Osteoblast (primary cell): ENCODE results near the gene FAM168B. TPM values are rescaled to one million over a fixed set of nuclear protein-coding genes. Genes with fewer than 3 reads are reported as not detected.
A peak's percentile ranks its signal among the peaks of the same experiment; 100 is the strongest.

ENCODE experiments used
- DNase-seq: peaks from one replicate; pipeline ENCODE4 v3.0.0; 2011; ENCODE audit warnings: low spot score, mixed read lengths; ENCODE audit not compliant: insufficient read length; ENCODE audit errors: missing footprints
- H2AFZ ChIP-seq: 2 replicates; pipeline ENCODE4 v1.6.0; 2011; ENCODE audit warnings: mild to moderate bottlenecking, low read length
- H3K27ac ChIP-seq: 2 replicates; pipeline ENCODE4 v1.5.1; 2011; ENCODE audit warnings: mild to moderate bottlenecking, low read depth, low read length, moderate library complexity
- H3K27me3 ChIP-seq: 2 replicates; pipeline ENCODE4 v1.6.0; 2012; ENCODE audit warnings: mild to moderate bottlenecking, control low read depth, inconsistent platforms, low read length, moderate library complexity; ENCODE audit not compliant: insufficient read depth
- H3K36me3 ChIP-seq: 2 replicates; pipeline ENCODE4 v1.5.1; 2011; ENCODE audit warnings: mild to moderate bottlenecking, low read length, control low read depth, moderate library complexity; ENCODE audit not compliant: insufficient read depth
- H3K4me1 ChIP-seq: 2 replicates; pipeline ENCODE4 v1.5.1; 2011; ENCODE audit warnings: mild to moderate bottlenecking, low read length, control low read depth, moderate library complexity; ENCODE audit not compliant: insufficient read depth
- H3K4me2 ChIP-seq: 2 replicates; pipeline ENCODE4 v1.6.0; 2011; ENCODE audit warnings: mild to moderate bottlenecking, low read length; ENCODE audit not compliant: insufficient read depth
- H3K4me3 ChIP-seq: fragments of 200-600 bp; sonication (generic); 3 replicates; pipeline ENCODE4 v1.5.1; 2012; ENCODE audit warnings: mild to moderate bottlenecking, low read length, inconsistent platforms; ENCODE audit not compliant: insufficient read depth
- H3K79me2 ChIP-seq: 2 replicates; pipeline ENCODE4 v1.6.0; 2012; ENCODE audit warnings: mild to moderate bottlenecking, low read length, control low read depth, inconsistent platforms; ENCODE audit not compliant: insufficient read depth
- H3K9me3 ChIP-seq: 2 replicates; pipeline ENCODE4 v1.5.1; 2011; ENCODE audit warnings: low read depth, low read length, control low read depth
- H4K20me1 ChIP-seq: 2 replicates; pipeline ENCODE4 v1.6.0; 2012; ENCODE audit warnings: mild to moderate bottlenecking, low read length, control low read depth; ENCODE audit not compliant: insufficient read depth
- CTCF ChIP-seq: IDR thresholded peaks from 2 replicates; pipeline ENCODE4 v1.5.1; 2011; ENCODE audit warnings: mild to moderate bottlenecking, low read depth, low read length, moderate library complexity; ENCODE audit errors: extremely low read depth
- total RNA-seq: library from RNA; depleted of rRNA; stranded (reverse); fragments of >200 nt; gene quantifications from 2 replicates; pipeline ENCODE4 v1.2.3, GENCODE V29; 2012

The FAM168B gene
- total RNA-seq, 1 donor = 117 TPM

DNA sequence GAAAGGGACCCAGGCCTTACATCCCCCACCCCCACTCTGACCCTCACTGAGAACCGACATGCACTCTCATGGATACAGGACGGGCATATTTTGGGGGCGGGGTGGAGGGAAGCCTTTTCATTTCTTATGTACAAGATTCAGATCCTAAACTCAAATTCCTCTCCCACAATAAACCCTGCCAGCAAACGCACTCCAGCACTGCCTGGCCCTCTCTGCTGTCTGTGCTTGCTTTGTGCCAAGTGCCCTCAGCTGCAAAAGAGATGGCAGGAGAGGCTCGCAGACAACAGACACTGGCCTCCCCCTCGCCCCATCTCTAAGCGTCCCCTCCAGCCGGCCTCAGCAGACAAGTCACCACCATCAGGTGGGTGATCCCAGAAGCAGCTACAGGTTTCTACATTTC is 42.4 kb downstream of the FAM168B start:
- no peak for TF ChIP-seq CTCF
- H3K27ac ChIP-seq = no peak overlapping the region
- H3K4me3 ChIP-seq = no peak overlapping the region
- no peaks in the 10 kb centered on the region for H3K27me3 ChIP-seq
- H3K9me3 ChIP-seq = no peaks in the 10 kb centered on the region
- H2AFZ ChIP-seq = no peak overlapping the region
- peaks cover 29% of the 10 kb centered on the region for H4K20me1 ChIP-seq
- peak; percentile 72 for DNase-seq
- peaks cover 47% of the 10 kb centered on the region for H3K79me2 ChIP-seq
- H3K36me3 ChIP-seq = peaks cover 68% of the 10 kb centered on the region
- no peak overlapping the region for H3K4me2 ChIP-seq
- H3K4me1 ChIP-seq = peaks cover under 1% of the 10 kb centered on the region

DNA sequence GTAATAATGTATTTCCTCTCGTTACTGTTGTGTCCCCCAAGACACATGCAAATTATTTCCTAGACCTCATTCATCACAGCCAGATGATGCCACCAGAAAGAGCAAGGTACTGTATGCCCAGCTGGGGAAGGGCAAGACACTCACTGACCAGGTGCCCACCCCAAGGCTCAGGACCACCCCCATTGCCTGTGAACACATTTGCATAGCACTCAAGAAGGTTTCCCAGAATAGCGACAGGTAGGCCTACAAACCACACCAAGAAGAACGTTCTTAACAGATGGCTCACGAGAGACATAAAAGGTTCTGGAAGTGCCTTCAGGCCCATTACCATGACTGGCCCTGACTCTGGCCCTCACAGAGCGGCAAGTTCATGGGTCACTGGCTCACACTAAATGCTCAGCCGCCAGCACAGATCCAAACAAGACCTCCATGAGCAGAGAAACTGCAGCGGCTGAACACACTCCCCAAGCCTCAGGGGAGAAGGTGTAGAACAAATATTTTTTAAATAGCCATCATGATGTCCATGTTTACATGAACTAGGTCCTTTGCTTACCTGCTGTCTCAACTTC is 44.0 kb downstream of the FAM168B start:
- H3K36me3 ChIP-seq = peaks cover 54% of the 10 kb centered on the region

DNA sequence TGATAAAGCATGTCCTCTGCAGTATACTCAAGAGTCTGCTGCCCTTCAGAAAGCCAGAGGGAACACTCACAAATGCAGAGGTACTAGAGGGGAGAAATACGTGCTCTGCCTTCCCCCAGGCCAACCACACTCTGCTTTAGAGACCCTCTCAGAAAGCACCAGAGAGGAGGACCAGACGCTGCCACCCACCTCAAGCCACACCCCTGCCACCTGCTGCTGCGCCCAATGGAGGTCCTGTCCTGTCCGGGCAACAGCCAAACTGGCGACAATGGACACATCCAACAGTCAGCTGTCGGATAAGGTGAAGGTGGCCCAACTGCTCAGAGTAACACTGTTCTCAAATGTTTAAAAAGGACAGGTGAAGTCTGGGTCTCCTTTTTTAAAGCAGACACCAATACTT is 44.6 kb downstream of the FAM168B start:
- Histone ChIP-seq H4K20me1 (peaks cover 15% of the 10 kb centered on the region), H3K4me3 (no peak overlapping the region), H3K36me3 (peaks cover 48% of the 10 kb centered on the region)

More for the DNA sequence above, 44.0 kb downstream of the FAM168B start:
- H3K4me2 ChIP-seq = no peak overlapping the region
- no peaks in the 10 kb centered on the region for H3K4me1 ChIP-seq
- H3K27me3 ChIP-seq = no peaks in the 10 kb centered on the region
- no peak overlapping the region for H2AFZ ChIP-seq
- H3K4me3 ChIP-seq = no peak overlapping the region
- DNase-seq = peak; percentile 58
- peaks cover 30% of the 10 kb centered on the region for H3K79me2 ChIP-seq
- TF ChIP-seq CTCF = no peak
- H3K27ac ChIP-seq = no peak overlapping the region
- no peaks in the 10 kb centered on the region for H3K9me3 ChIP-seq
- H4K20me1 ChIP-seq = peaks cover 16% of the 10 kb centered on the region

More for the DNA sequence above, 44.6 kb downstream of the FAM168B start:
- no peak for DNase-seq
- Histone ChIP-seq H3K4me1 (no peaks in the 10 kb centered on the region), H3K27me3 (no peaks in the 10 kb centered on the region), H3K27ac (no peak overlapping the region), H3K9me3 (no peaks in the 10 kb centered on the region), H3K4me2 (no peak overlapping the region), H3K79me2 (peaks cover 25% of the 10 kb centered on the region), H2AFZ (no peak overlapping the region)
- no peak for TF ChIP-seq CTCF
